Daoy (cell line): ENCODE data around the gene DOC2B. TPM values are rescaled to one million over a fixed set of nuclear protein-coding genes. Genes with fewer than 3 reads are reported as not detected.

Source experiments
- DNase-seq: peaks from one replicate; pipeline ENCODE4 v3.0.0-alpha.2; 2015; ENCODE audit warnings: low read depth
- total RNA-seq: library from RNA; depleted of rRNA; stranded (reverse); fragments of >200 nt; shearing (Covaris generic); gene quantifications from 2 replicates; pipeline ENCODE4 v1.2.3, GENCODE V29; 2014

The DOC2B gene
- total RNA-seq, 1 experiment from 2014 or later, result 8.5 TPM

- DNase-seq, result peak; percentile 51
Measured at GRCh38 chr17:164303-165235, 16.9 kb downstream of the DOC2B start.

- DNase-seq, result peak; percentile 37
Measured at GRCh38 chr17:163514-164098, 17.8 kb downstream of the DOC2B start.

- DNase-seq, result no peak
Measured at GRCh38 chr17:162689-163088, 18.8 kb downstream of the DOC2B start.

GRCh38 chr17:161481-161880, 20.0 kb downstream of the DOC2B start:
- DNase-seq, result no peak

GRCh38 chr17:160336-160735, 21.1 kb downstream of the DOC2B start:
- DNase-seq, result no peak

GRCh38 chr17:159609-160008, 21.8 kb downstream of the DOC2B start:
- no peak for DNase-seq

GRCh38 chr17:158379-158778, 23.1 kb downstream of the DOC2B start:
- DNase-seq, result no peak

- DNase-seq, result no peak
Measured at GRCh38 chr17:157901-158300, 23.5 kb downstream of the DOC2B start.

GRCh38 chr17:156946-157345, 24.5 kb downstream of the DOC2B start:
- DNase-seq, result no peak

- no peak for DNase-seq
Measured at GRCh38 chr17:156094-156621, 25.3 kb downstream of the DOC2B start.

- no peak for DNase-seq
Measured at GRCh38 chr17:155576-155975, 25.9 kb downstream of the DOC2B start.

- DNase-seq, result no peak
Measured at GRCh38 chr17:153851-154250, 27.6 kb downstream of the DOC2B start.

GRCh38 chr17:152860-153420, 28.5 kb downstream of the DOC2B start:
- no peak for DNase-seq

- DNase-seq, result peak; percentile 50
Measured at GRCh38 chr17:151886-152859, 29.3 kb downstream of the DOC2B start.

- no peak for DNase-seq
Measured at GRCh38 chr17:151004-151403, 30.4 kb downstream of the DOC2B start.

GRCh38 chr17:149897-150584, 31.4 kb downstream of the DOC2B start:
- no peak for DNase-seq

GRCh38 chr17:149231-149630, 32.2 kb downstream of the DOC2B start:
- DNase-seq, result no peak

- DNase-seq, result no peak
Measured at GRCh38 chr17:148757-149156, 32.7 kb downstream of the DOC2B start.

GRCh38 chr17:147796-148740, 33.4 kb downstream of the DOC2B start:
- DNase-seq, result no peak
